HG03460 (cell line): Measurements from ENCODE around the gene BACE2.

Experiments used
- ATAC-seq: cut with Tn5 transposase; IDR thresholded peaks from one replicate; pipeline ENCODE4 v1.9.1; 2021; ENCODE audit not compliant: unreplicated experiment

The BACE2 gene

GRCh38 chr21:41317458-41317857, 149.5 kb downstream of the BACE2 start:
- ATAC-seq: no peak

DNA sequence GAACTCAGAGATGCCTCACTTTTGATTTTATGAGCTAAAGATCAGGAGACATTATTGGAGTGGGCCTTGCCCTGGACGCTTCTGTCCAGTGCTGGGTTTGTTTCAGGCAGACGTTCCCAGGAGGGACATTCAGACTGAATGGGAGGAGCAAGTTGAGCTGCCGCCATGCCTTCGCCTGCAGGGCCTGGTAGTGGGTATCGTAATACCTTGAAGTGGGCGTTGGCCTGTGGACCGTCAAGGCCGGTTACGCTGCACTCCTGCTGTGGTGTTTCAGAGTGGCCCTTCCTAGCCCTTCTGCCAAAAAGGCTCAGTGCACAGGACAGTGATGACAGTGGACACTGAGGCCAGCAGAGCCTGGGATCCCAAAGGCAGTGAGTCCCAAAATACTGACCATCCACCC, 150.3 kb downstream of the BACE2 start:
- ATAC-seq: no peak

GRCh38 chr21:41319273-41319672, 151.3 kb downstream of the BACE2 start:
- ATAC-seq: no peak

- ATAC-seq: no peak
Observed at GRCh38 chr21:41321211-41321907, 153.4 kb downstream of the BACE2 start.

GRCh38 chr21:41321908-41322495, 154.0 kb downstream of the BACE2 start:
- no peak for ATAC-seq

GRCh38 chr21:41322496-41323382, 154.8 kb downstream of the BACE2 start:
- no peak for ATAC-seq

DNA sequence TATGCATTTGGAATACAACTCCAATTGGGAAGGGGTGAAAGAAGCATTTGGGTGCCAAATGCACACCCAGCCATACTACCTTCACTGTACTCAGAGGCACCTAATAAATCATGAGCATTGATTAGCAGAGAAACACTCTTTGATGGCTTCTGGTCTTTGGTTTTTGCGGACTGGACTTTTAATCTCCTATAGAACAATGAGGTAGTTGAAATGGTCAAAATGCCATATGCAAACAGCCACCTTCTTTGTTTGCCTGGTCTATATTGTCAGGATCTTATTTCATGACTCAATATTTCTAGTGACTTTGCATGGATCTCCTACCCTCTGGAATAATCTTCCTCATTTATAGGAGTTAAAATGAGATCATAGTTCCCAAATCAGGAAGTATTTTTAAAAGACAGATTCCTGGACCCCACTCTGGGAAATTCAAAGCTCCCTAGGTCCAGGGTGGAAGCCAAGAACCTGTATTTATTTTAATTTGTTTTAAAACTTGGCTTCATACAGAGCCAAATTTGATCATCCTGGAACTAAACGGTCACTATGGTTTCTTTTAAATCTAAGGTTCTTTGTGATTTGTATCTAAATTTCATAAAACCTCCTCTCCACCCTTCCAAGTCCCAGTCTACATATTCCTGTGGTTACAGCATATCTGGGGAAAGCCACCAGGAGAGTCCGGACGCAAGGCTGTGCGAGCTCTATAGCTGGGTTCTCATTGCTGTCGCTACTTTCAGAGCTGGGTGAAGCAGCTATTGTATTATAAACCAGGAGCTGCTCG, 157.4 kb downstream of the BACE2 start:
- no peak for ATAC-seq

DNA sequence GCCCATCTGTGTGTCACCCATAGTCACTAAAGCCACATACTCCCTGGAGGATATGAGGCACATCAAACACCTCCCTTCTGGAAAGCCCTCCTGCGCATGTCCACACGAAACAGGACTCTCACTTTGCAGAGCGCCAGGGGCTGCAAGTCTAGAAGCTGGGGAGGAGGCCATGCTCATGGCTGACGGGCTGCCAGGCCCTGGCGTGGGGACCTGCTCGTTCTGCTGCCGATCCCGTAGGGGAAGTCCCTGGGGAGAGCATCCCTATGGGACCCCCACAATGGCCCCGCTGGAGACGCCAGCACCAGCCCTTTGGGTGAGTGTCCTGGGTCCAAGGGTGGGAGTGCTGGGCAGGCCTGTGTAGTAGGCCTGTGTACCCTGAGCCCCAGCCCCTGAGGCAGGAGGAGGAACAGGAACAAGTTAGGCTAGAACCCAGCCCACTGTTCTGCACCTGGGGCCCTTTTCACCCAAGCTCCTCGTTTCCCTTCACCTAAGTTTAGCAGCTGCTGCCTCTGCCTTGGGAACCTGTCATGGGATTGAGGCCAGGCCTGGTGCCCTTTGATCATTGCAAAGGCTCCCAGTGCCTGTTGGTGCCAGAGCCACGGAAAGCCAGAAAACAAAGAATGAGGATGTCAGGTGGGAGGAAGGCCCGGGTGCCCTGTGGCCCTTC, 158.6 kb downstream of the BACE2 start:
- no peak for ATAC-seq

- ATAC-seq: no peak
Observed at GRCh38 chr21:41327753-41328152, 159.8 kb downstream of the BACE2 start.

DNA sequence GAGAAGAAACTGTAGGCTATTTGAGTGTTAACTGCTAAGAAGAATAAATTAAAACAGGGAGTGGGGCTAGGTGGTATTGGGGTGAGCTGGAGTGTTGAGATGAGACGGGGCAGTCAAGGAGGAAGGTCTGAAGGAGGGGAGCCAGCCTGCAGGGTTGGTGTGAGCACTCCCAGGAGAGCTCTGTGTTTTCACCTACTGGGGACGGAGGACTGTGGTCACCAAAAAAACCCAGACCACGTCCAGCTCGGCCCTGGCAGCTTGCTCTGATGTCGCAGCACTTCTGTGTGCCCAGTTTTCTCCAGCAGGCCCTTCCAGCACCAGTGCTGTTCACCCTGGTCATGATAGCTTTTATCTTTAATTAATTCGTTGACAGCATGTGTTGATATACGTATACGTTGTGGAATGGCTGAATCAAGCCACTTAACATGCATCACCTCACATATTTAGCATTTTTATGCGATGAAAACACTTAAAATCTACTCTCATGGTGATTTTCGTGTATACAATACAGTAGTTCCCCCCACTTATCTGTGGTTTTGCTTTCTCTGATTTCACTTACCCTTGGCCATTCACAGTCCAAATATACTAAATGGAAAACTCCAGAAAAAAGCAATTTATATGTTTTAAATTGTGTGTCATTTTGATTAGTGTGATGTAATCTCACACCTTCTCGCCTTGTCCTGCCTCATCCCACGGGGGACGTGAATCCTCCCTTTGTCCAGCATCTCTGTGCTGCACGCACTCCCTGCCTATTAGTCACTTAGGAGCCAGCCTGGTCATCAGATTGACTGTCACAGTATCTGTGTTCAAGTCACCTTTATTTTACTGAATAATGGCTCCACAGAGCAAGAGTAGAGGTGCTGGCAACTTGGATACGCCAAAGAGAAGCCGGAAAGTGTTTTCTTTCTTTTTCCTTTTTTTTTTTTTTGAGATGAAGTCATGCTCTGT, 161.0 kb downstream of the BACE2 start:
- no peak for ATAC-seq
